HG03095 (cell line): ENCODE measurements around the gene WDFY4.

Experiments used
- ATAC-seq: cut with Tn5 transposase; IDR thresholded peaks from one replicate; pipeline ENCODE4 v1.9.1; 2021; ENCODE audit warnings: moderate library complexity; ENCODE audit not compliant: unreplicated experiment

WDFY4 gene

DNA sequence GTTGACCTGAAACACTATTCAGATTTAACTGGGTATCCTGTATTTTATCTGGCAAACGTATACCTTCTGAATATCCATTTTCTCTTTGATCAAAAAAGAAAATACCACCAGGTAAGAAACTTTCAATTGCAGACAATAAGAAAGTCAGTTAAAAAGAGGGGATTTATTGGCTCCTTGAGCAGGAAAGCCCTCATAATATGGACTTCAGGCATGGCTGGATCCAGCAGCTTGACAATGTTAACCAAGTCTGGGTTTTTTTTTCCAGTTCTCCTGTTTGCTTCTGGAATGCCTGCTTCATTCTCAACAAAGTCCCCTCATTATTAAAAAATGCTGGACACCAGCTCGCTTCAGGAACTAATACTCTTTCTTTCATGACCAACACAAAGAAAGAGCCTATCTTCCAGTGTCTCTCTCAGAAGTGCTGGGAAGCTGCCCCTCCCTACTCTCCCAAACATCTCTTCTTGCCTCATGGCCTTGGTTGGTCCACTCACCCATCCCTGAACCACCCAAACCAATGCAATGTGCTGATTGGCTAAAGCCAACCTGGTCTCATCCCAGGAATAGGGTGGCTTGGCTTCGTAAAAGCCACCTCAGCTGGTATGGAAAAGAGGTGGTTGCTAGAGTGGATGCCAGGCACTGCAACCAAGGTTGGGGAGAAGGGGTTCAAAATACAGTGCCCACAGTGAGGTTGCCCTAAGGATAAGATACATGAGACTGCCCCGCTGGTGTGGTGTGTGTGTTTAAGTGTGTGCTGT lies 30.6 kb upstream of the WDFY4 start:
- ATAC-seq: no peak

DNA sequence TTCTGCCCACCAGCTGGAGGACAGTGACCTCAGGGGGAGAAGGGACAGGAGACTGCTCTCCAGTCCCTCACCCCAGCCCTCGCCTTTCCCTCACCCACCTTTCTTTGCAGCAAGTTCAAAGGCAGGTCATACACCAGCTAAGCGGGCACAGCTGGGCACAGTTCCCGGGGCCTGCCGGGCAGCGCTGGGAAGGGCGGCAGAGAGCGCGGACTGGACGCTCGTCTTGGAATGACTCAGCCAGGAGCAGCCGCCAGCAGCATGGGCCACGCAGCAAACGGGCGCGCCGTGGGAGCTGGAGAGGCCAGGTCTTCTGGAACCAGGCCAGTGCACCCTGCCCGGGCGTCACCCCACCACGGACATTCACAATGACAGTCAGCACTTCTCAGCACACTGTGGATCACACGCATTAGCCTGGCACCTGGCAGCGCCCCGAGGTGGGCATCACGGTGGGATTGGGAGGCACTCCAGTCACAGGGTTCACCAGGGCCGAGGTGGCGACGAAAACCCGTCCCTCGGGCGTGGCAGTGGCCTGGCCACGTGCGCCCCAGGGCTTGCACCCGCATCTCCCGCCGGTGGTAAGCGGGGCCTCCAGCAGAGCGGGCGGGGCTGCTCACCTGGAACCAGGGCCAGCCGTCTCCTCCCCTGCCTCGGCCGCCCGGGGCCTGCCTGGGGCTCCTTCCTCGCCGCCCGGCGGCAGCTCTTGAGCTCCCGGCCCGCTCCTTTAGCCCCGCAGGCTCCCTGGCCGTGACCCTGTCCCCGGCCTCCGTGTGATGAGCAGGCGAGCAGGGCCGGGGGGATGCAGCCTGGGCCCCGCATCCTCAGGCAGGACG lies 29.0 kb upstream of the WDFY4 start:
- no peak for ATAC-seq

DNA sequence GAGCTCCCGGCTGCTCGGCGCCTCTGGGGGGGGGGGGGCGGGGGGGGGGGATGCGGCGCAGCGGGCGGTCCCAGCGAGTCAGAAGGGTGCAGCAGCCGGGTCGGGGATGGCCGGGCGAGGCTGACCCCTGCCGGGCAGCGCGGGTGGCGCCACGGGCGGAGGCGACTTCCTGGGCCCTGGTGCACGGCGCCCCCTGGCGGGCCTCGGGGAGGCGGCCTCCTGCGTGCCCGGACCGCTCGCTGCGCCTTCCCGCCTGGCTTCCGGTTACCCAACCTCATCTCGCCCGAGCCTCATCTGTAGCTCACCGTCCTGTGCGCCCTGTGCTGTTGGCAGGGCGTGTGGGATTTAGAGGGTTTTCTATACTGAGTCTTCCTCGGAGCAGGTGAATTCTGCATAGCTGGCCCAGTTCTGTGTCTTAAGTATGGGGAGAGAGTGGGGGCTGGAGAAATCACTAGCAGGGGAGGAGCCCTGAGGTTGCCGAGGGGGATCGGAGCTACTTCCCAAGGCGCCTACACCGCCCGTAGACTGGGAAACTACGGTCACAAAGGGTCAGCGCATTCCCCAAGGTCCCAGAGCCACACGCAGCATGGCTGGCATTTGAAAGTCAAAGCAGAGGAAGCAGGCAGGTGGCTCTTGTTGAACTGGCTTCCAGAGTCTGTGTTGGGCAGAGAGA lies 28.3 kb upstream of the WDFY4 start:
- peak; percentile 82 for ATAC-seq

DNA sequence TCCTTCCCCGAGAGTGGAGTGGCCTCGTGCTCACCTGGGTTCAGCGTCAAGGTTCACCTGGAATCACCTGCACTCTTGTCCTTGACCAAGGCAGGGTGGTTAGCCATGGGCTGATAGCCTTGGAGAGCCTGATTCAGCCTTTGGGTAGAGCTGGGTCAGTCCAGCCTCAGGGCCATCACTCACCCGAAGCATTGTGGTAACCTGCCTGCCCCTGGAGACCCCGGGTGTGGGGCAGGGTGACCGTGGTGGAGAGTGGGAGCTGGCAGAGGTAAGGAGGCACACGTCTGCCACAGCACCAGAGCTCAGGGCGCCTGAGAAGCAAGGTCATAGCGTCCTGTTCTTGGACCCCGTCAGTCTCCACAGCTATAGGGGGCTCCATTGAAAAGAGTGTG lies 27.8 kb upstream of the WDFY4 start:
- no peak for ATAC-seq

DNA sequence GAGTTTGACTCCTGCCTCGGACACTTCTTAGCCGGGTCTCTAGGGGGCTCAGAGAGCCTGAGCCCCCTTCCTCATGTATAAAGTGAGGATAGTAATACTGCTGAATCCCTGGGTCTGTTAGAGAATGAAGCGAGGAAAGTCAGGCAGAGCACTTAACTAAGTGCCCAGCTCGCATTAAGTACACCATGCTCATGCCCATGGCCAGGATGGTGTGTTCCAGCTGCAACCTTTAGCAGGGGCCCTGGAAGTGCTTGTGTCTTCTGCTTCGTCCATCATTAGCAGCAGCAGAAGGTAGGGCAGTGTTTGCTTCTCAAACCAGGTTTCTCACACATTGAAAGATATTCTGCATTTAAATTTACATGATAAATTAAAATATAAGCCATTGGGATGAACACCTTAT lies 27.3 kb upstream of the WDFY4 start:
- ATAC-seq: no peak

DNA sequence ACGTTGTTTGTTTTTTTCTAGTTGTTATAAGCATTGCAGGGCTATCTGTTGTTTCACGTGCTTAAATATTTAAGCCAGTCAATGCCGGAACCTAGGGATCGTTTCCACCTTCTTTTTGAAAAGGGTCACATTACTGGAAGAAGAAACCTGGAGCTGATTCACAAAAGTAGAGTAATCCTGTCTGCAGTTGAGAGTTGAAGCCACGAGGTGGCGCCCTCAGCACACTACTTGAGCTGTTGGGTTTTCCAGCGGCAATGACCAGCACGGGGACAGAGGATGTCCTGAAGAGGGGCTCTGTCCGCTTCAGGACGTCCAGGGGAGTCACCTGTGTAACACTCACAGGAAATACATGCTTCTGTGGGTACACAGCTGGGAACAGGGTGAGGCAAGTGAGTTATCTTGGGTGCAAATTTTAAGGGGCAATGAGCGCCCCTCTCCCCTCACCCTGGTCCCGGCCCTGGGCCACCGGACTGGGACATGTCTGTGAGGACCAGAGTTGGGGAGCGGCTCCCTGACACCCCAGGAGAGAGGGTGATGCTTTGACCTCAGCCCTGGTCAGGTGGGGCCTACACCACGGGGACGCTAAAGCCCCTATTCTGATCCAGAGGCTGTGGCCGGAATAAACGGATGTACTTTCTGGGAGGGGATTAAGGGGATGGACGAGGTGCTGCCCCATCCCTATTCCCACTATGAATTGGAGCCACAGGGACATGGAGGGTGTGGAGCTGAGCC lies 26.3 kb upstream of the WDFY4 start:
- no peak for ATAC-seq

DNA sequence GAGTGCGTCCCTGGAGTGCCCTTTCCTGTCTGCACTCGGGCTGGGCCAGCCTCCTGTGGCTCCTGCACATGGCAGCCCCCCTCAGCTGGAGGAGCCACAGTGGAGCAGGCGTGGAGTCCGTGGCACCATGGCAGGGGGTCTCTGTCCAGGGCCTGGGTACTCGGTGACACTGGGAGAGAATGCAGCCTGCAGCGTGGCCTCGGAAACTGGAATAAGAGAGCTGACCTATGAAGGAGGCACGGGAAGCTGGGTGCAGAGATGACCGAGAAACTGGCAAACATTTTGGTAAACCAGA lies 25.8 kb upstream of the WDFY4 start:
- no peak for ATAC-seq

DNA sequence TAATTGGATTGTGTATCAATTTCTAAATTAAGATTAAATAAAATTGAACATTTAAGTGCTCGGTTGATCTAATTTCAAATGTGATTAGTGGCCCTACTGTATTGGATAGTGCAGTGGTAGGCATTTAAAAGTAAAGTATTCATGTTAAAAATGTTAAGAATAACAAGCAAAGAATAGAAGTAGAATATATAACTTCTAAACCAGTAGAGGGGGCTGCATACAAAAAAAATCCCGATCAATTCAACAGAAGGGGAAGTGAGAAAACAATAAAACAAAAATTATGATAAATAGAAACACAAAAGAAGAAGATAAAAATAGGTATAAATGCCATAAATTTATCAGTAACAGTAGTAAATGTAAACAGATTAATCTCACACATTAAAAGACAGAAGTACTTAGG lies 24.9 kb upstream of the WDFY4 start:
- ATAC-seq: no peak

DNA sequence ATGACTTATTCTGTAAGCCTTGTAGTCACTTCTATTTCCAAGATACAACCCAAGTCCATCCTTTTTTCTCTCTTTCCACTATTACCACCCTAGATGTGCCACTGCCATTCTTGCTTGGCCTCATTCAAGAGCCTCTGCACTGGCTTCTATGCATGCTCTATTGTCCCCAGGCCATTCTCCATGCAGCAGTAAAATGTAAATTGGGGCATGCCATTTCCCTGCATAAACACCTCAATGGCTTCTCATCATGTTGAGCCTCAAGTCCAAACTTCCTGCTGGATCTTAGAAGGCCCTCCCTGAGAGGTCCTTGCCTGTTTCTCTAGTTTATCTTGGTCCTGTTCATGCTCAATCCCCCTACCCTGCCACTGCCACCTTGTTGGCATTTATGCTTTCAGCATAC lies 23.2 kb upstream of the WDFY4 start:
- ATAC-seq: no peak

DNA sequence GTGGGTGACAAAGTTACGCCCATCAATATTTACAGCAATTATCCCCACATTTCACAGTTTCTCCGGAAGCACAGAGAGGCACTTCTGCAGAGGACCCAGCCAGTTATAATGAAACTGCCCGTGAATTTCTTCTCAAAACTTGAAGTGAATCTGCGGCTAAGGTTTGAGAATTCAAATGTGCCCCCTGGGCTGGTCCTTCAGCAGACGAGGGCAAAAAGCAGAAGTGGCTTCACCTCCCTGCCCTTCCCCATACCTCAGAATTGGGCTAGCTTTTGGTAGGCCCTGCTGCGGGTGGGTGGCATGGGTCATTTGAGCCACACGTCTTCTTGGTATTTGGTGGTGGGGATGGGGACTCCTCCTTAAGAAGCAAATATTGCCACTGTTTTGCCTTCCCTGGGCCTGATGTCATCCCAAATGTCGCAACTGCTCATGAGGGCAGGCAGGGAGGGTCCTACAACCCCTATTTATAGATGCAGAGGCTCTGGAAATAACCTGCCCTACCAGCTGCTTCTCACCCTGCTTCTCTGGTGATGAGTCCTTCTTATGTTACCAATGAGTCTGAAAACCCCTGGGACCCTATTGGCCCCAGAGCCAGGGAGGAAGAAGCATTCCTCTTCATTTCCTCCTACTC lies 16.6 kb upstream of the WDFY4 start:
- ATAC-seq: no peak

DNA sequence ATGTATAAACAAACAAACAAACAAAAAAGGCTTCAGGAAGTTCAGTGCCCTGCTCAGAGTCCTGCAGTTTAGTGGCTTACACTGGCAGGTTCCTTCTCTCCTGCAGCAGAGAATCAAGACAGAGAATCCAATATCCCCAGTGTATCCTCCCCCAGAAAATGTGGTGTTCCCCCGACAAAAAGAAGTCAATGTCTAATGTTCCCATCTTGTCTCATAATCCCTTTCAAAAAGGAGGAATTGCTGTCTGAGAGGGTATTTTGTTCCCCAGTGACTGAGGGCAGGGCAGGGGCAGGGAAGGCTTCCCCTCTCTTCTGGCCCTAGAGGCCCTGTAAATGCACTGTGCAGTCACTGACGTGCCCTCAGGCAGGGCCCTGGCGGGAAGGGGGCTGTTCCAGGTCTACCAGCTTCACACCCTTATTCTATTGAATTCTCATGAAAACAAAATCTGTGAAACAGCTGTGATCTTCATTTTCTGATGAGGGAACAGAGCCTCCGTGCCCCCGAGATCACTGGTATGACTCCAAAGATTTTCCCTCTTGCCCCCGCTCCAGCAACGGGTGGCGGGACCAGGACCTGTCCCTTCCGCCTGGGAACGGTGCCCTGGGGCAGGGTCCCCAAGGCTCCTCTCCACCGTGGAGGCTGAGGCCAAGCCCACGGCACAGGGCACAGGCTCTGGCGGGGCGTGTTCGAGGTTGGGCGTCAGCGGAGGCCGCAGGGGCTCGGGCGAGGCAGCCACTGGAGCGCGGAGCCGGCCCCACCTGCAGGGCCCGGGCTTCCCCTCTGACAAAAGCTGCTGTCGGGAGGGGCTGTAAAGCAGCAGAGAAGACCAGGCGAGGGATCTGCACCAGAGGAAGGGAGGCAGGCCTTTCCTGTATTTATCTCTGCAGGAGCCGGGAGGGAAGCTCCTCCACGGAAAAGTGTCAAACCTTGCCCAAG lies 13.4 kb upstream of the WDFY4 start:
- peak; percentile 65 for ATAC-seq

DNA sequence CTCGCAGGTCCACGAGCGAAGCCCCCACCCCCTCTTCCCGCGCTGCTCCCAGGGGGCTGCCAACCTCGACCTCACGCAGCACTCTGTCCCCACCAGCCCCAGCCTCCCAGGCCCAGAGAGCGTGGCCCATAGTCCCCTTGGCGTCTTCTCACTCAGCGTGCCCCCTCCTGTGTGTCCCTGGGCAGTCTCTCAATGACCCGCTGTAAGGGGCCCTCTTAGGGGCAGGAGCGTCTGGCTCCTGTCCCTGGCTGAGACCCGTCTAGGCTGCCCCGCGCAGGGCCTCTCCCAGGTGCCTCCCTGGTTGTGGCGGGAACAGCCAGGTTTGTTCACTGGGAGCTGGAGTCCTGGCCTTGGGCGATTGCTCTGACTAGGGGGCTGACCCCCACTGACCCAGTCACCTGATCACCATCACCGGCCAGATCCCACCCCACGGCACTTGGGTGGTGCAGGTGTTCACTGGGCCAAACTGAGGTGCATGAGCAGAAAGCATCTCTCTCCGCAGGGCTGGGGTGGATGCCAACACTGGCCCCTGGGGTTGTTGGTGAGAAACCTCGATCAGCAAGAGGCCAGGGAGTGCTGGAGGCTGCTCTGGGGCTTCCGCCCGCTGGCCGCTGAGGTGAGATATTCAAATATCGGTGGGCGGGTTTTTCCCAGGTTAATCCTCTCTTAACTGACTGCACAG lies 12.6 kb upstream of the WDFY4 start:
- peak; percentile 41 for ATAC-seq

DNA sequence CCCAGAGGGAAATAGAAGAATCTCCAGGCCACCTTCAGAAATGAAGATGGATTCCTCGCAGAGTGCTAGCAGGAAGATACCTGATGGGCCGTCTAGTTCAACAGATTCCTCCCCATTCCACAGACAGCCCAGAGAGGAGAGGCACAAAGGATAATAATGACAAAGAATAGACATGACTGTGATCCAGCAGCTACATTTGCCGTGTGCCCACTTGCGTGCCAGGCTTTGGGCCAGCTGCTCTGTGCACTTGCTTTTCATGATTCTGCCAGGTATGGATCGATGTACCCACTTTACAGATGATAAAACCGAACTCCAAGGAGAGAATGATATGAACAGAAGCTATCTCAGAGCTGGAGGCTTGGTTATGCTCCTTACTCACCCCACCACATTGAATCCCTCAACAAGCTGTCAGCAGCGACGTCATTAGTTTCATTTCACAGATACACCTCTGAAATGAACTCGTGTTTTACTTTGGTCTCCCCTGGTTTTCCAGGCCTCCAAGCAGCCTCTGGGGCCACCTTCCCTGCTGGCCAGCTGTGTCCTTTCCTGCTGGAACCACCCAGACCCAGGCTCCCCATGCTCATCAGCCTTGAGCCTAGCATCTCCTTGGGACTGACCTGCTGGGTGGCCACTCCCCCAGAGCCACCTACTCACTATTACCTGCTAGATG lies 11.9 kb upstream of the WDFY4 start:
- ATAC-seq: no peak

DNA sequence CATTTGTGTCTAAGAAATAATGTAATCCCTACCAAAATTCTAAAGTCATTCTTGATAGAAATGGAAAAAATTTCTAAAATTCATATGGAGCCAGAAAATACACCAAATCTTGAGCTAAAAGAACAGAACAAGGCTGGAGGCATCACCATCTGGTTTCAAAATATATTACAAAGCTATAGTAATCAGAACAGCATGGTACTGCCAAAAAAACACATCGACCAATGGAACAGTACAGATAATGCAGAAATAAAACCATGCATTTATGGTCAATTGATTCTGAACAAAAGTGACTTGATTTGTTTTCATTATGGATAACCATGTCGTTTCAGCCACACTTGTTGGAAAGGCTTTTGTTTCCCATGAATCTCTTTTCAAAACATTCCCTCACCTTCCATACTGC lies 7.0 kb upstream of the WDFY4 start:
- ATAC-seq: no peak

DNA sequence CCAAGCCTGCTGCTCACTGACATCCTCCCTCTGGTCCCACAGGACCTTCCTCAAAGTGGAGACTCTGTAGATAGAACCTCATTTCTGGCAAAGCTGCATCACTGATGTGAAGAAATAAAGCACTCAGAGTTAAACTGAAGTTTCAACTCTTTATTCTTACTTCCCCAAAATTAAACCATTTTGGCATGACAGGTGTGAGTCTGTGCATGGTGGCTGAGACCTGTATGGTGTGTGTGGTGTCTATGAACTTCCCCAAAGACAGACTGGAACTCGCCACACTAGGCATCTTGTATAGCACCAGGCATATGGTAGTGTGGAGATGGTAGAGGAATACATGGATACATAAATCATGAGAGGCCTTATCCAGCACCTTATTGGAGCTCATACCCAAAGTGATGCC lies 6.6 kb upstream of the WDFY4 start:
- peak; percentile 58 for ATAC-seq

DNA sequence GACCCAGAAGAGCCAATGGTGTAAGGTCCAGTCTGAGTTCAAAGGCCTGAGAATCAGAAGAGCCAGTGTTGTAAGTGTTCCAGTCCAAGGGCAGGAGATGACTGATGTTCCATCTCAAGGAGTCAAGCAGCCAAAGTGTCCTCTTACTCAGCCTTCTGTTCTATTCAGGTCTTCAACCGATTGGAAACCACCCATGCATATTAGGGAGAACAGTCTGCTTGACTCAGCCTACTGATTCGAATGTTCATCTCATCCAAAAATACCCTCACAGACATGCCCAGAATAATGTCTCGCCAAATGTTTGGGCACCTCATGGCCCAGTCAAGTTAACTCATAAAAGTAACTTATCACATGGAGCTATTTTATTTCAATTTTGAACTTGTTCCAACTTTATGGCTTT lies 2.9 kb upstream of the WDFY4 start:
- ATAC-seq: no peak

DNA sequence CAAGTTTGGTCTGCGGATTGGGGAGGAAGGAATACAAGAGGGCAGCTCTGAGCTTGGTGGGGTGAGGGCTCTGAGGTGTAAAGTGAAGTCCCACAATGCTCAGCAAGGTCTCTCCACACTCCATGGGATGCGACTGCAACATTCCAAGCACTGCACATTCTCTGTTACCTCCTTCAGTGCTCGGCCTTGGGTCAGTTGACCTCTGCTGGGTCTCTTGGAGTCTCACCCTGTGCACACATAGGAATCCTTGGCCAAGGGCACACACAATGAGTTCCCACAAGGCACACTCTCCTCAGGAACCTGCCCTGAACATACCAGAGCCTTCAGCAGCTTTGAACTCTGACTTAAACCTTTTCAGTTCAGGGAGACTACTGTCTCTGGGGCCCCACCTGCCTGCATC lies 2.4 kb upstream of the WDFY4 start:
- no peak for ATAC-seq

DNA sequence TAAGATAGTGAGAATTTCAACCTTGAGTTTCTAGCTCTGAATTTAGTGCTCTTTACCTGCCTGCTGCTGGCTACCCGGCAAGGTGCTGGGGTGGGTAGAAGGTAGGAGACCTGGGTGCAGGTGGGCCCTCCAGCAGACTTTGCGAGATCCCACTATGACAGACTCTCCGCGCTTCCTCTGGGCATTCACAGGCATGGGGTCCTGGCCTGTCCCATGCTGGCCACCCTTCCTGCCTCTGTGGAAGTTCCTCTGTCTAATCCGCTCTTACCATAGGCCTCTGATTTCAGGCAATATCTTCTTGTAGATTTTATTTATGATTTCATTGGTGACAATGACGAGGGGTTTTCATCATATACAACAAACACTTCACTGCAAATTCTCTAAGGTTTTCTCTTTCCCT lies 1.2 kb upstream of the WDFY4 start:
- ATAC-seq: no peak

DNA sequence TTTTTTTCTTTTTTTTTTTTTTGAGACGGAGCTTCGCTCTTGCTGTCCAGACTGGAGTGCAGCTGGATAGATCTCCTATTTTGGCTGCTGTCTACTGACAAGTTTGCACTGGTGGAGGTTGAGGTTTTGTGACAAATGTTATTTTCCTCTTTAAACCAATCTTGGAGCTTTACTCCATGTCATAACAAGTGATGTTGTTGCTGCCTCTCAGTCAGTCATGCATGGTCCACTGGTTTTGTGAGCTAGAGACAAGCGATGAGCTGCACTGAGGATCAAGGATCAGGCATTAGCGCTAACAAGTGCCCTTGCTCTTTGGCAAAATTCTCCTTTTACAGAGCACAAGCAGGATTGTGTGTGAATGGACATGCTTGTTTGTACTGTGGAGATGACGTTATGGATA lies 805 bp upstream of the WDFY4 start:
- ATAC-seq: peak; percentile 25
